ENCODE results near the gene F2RL3.

Gene F2RL3

GRCh38 chr19:16895467-16896145 lies 6.8 kb downstream of the F2RL3 start:
- no peak for DNase-seq

DNA sequence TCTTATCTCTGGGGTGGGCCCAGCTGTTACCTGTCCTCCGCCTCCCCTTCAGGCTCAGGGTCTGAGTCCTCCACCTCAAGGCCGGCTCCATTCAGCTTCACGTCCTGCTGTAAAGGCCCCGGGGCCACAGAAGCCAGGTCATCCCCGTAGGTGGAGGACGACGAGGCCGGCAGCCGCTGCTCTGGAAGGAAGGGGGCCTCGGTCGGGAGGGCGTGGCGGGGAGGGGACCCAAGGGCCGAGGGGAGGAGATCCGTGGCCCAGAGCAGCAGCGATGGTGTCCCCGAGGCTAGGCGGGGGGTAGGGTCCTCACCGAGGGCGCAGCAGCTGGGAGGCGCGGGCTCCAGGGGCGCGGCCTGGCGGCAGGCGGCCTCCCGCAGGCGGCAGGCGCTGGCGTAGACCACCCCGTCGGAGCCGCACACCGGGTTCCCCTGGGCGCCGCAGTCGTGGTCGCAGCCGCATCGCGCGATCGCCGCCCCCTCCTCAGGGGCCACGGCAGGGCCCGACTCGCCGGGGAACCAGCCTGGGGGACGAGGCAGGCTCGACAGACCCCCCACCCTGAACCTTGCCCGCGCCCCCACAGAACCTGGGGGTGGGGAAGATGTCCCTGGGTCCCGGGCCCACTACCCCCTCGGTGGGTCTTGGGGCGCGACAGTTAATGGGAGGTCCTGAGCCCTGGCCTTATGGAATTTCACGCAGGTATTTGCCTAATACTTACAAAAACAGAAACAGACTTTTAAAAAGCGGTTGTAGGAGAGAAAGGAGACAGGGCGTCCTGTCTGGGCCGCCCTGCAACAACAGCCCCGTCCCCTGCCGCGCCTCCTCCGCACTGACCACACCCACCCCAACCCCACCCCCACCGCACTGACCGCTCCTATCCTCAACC lies 7.6 kb downstream of the F2RL3 start:
- no peak for DNase-seq

DNA sequence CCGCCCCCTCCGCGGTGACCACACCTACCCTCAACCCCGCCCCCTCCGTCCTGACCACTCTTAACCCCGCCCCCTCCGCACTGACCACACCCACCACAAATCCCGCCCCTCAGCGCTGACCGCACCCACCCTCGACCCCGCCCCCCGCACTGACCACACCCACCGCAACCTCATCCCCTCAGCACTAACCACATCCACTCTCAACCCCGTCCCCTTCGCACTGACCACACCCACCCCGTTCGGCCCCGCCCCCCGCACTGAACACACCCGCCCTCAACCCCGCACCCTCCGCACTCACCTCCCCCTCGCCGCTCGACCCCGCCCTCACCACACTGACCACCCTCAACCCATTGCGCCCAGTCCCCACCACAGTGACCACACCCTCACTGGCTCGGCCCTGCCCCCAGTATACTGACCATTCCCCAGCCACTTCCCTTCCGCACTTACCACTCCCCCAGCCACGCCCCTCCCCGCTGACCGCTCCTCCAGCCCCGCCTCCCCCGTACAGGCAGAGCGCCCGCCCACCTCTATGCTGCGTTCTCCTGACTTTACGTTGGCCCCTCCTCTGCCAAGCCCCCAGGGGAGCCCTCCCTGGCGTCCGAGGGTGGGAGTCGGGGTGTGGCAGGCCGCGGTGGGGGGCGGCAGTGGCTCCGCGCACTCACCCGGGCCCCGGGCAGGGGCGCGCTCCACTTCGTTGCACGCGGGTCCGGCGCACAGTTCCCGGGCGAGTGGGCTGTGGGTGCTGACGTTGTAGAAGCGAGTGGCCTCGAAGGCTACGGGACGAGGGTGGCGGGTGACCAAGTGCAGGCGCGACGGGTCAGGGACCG lies 8.4 kb downstream of the F2RL3 start:
- no peak for DNase-seq

GRCh38 chr19:16897856-16898161 lies 9.0 kb downstream of the F2RL3 start:
- DNase-seq, result no peak

DNA sequence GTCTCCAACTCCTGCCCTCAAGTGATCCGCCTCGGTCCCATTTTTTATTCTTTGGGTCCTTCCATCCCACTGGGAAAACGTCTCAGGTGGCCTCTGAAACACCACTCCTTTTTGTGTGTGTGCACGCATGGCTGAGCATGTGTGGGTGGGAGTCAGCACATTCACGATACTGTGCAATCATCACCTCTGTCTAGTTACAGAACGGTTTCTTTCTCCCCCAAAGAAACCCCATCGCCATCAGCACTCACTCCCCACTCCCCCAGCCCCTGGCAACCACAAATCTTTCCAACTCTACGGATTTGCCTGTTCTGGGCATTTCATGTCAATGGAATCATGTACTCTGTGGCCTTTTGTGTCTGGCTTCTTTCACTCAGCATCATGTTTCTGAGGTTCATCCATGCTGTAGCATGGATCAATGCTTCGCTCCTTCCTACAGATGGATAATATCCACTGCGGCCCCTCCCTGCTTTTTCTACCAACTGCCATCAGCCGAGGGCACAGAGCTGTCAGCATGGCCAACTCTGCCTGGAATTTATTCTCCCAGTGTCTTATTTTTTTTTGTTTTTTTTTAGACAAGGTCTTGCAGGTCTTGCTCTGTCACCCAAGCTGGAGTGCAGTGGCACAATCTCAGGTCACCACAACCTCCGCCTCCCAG lies 9.7 kb downstream of the F2RL3 start:
- no peak for DNase-seq

DNA sequence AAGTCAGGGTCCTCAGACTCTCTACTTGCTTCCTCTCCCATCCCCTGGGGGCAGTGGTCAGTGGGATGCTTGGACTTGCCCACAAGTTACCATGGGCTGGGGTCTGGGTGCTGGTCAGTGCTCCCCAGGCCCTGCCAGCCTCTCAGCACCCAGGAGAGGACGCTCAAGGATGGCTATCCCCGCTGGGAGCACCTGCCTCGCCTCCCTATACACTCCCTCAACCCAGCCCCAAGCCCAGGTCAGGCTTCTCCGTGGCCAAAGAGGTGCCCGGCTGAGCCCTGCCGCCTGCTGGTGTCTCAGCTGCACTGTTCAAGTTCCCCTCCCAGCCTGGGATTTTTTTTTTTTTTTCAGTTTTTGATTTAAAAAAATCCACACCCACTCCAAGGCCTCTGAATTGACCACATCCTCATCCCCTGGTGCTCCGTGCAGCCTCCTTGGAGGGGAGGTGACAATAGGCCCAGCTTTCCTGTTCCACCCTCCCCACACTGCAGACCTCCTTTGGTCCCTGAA lies 10.8 kb downstream of the F2RL3 start:
- no peak for DNase-seq

DNA sequence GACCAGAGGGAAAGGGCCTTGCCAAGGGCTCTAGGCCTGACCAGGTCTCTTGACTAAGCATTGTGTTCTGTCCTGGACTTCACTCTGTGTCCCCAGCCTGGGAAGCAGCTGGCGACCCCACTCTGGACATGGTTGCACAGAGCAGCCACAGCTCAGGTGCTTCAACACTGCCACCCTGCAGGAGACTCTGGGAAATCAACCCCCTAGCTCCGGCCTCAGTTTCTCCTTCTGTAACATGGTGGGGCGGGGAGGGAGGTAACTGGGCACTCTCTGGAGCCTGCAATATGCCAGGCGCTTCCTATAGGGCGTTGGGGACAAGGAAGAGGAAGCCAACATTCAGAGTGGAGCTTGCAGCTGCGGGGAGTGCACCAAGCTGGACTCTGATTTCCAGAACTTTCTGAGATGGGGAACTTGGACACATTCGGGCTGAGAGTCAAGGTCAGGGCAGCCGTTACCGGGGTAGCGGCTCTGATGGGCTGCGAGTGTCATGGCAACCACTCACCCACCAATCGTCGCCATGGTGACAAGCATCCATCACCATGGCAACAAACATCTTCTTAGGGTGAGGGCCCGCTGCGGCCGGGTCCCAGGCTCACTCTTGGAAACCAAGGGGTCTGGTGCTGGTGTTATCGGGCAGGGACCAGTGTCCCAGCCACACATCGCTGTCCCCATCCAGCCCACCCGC lies 12.8 kb downstream of the F2RL3 start:
- DNase-seq, result no peak

DNA sequence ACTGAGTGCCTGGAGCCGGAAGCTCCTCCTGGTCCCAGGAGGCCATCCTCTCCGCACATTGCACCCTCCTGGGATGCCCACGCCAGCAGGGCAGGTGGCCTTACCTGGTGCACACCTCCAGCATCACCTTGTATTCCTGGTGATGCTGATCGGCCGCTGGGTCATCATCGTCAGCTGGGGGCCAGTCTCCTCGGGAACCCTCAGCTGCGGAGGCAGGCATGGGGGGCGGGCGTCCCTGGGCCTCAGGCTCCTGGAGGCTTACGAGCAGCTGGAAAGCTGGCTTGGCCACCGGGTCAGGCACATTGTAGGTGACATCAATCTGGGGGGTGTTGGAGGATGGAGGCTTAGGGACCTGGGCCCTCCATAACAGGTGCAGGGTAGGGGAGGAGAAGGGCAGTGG lies 13.7 kb downstream of the F2RL3 start:
- DNase-seq, result no peak

DNA sequence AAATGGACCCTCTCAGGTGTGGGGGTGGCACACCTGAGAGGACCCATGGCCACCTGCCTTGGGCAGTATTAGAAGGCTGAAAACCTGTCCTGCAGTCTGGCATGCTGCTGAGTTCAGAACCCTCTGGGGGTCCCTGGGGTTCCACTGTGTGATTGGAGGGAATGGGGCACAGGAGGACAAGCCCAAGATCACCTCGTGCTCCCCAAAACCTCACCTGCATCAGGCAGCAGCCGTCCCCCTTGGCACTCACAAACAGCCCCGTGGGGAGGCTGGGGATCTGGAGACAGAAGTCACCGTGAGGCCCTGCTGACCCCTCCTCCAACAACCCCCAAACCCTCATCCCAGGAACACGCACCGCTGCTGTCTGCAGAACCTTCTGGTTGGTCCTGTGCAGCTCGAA lies 14.5 kb downstream of the F2RL3 start:
- no peak for DNase-seq

- DNase-seq, result no peak
Measured at GRCh38 chr19:16904599-16904998, 15.8 kb downstream of the F2RL3 start.

DNA sequence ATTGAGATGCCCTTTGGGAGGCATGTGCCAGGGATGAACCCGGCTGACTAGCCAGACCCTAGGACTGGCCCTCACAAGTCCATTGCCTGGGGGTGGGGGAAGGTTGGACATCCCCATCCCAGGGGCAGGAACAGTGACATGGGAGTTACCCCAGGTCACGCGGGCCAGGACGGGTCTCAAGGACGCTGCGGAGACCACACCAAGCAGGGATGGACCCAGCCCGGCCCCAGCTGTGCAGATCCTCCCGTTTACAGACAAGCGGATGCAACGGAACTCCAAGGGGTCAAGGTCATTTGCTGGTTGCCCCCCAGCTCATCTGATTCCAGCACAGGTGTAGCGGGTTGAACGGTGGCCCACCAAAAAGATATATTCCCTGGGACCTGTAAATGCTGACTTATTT lies 20.0 kb downstream of the F2RL3 start:
- no peak for DNase-seq

- DNase-seq, result no peak
Measured at GRCh38 chr19:16911046-16911445, 22.2 kb downstream of the F2RL3 start.

DNA sequence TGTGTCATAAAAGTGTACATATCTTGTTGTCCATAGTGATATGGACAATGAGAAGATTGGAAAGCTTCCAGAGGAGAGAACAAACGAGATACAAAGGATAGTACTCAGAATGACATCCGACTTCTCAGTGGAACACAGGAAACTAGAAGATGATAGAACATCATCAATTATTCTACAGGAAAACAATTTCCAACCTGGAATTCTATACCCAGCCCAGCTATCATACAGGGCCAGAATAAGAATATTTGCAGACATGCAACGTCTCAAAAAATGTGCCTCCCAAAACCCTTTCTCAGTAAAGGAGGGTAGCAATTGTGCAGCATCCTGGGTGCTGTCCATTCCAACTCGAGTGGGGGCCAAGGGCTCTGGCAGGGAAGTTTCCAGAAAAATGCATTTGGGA lies 24.0 kb downstream of the F2RL3 start:
- no peak for DNase-seq

DNA sequence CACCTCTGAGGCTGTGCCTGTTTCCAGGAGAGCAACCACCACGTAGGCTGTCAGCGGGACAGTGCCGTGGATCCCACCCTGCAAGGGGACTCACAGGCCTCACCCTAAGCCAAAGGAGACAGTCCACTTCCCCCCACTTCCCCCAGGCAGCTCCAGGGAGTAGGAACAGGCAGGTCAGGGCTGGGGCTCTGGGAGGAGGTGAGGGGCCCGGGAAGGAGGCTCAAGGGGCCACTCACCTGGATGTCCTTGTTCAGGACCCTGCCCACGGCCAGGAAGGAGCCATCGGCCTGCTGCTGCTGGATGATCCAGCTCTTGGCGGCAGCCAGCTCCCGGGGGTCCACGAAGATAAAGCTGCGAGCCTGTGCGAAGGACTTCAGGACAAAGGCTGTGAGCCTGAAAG lies 25.6 kb downstream of the F2RL3 start:
- no peak for DNase-seq

DNA sequence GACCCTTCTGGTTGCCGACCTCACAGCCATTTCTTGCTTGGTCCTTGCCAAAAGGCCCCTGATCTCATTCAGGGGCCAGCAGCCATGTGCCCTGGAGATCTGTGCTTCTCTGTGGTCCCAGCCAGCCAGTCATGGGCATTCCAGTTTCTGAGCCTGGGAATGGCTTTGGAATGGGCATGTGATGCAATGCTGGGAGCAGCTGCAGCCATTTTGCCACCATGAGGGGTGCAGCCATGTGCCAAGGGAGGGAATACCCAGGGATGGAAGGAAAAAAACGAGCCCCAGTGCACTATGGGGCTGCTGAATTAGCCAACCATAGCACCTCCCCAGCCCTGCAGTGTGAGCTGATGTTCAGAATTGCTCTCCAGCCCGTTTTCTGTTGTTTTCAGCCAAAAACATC lies 26.3 kb downstream of the F2RL3 start:
- no peak for DNase-seq

DNA sequence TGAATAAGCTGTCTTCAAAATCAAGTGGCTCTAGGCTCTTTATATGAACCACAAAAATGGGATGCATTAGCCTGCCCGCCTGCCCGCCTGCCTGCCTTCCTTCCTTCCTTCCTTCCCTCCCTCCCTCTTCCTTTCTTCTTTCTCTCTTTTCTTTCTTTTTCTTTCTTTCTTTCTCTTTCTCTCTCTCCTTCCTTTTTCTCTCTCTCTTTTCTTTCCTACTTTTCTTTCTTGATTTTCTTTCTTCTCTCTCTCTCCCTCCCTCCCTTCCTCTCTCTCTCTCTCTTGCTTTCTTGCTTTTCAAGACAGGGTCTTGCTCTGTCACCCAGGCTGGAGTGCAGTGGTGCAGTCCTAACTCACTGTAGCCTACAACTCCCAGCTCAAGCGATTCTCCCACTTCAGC lies 26.9 kb downstream of the F2RL3 start:
- no peak for DNase-seq

DNA sequence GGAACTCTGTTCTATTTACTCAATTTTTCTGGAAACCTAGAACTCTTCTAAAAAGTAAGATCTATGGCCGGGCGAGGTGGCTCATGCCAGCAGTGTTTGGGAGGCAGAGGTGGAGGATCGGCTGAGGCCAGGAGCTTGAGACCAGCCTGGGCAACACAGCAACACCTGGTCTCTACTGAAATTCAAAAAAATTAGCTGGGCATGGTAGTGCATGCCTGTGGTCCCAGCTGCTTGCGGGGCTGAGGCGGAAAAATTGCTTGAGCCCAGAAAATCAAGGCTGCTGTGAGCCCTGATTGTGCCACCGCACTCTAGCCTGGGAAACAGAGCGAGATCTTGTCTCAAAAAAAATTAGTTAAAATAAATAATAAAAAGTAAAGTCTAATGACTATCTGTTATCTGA lies 28.6 kb downstream of the F2RL3 start:
- DNase-seq, result no peak

DNA sequence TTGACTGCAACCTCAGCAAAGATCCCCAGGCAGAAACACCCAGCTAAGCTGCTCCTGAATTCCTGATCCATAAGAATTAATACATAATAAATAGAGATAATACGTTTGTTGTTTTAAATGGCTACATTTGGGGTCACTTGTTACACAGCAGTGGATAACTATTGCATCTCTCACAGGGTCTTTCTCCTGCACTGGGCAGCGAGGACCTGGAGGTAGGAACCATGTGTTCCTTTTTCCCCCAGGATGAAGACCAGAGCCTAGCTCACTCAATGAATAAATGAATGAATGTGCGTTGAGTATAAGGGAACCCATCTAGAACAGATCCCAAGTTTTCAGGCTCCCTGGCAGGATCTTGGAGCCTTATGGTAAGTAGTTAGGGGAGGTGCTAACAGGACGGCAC lies 30.7 kb downstream of the F2RL3 start:
- DNase-seq, result no peak

- no peak for DNase-seq
Measured at GRCh38 chr19:16920816-16921529, 32.2 kb downstream of the F2RL3 start.

DNA sequence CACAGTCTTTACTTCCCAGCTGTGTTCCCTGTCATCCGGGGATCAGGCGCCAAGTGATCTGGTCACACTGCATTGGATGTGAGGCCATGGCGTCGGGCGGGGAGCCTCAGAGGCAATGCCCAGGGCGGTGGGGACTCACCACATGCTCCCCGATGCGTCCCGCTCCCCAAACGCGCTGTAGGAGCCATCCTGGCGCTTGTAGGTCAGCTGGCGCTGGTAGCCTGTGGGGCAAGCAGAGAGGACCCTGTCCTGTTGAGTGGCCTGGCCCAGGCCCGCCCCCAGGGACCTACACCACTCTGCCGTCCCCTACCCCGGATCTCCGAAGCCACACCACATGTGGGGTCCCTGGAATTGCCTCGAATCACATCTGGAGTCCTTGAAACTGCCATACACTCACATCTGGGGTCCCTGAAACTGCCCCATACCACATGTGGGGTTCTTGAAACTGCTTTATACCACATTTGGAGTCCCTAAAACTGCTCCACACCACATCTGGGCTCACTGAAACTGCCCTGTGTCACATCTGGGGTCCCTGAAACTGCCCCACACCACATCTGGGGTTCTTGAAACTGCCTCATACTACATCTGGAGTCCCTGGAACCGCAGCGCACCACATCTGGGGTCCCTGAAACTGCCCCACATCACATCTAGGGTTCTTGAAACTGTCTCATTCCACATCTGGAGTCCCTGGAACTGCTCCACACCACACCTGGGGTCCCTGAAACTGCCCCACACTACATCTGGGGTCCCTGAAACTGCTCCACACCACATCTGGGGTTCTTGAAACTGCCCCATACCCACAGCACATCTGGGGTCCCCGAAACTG lies 33.2 kb downstream of the F2RL3 start:
- DNase-seq, result no peak

DNA sequence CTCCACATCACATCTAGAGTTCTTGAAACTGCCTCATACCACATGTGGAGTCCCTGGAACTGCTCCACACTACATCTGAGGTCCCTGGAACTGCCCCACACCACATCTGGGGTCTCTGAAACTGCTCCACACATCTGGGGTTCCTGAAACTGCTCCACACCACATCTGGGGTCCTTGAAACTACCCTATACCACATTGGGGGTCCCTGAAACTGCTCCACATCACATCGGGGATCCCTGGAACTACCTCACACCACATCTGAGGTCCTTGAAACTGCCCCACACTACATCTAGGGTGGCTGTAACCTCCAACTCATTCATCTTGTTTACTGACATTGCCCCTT lies 33.8 kb downstream of the F2RL3 start:
- no peak for DNase-seq

All from NCI-H510A (cell line).